HEK293 (cell line): ENCODE results near the gene SLC7A6.

Experiments
- CTCF ChIP-seq: fragments of 450-650 bp; formaldehyde crosslinking; IDR thresholded peaks from 2 replicates; pipeline ENCODE4 v1.5.1; 2016; ENCODE audit warnings: missing biosample characterization, missing genetic modification characterization
- ZBTB1 ChIP-seq: fragments of 450-650 bp; formaldehyde crosslinking; IDR thresholded peaks from 2 replicates; pipeline ENCODE4 v1.5.1; 2016; ENCODE audit warnings: missing biosample characterization, missing genetic modification characterization
- ZBTB11 ChIP-seq: fragments of 450-650 bp; formaldehyde crosslinking; conservative IDR thresholded peaks from 2 replicates; pipeline ENCODE4 v1.5.1; 2016; ENCODE audit warnings: low read depth, missing biosample characterization, missing genetic modification characterization
- ZBTB26 ChIP-seq: fragments of 450-650 bp; formaldehyde crosslinking; optimal IDR thresholded peaks from 2 replicates; pipeline ENCODE3; 2016; ENCODE audit warnings: missing biosample characterization, mild to moderate bottlenecking, missing genetic modification characterization
- ZNF140 ChIP-seq: fragments of 450-650 bp; formaldehyde crosslinking; IDR thresholded peaks from 2 replicates; pipeline ENCODE4 v1.5.1; 2016; ENCODE audit warnings: missing biosample characterization, missing genetic modification characterization
- ZNF354C ChIP-seq: fragments of 450-650 bp; formaldehyde crosslinking; IDR thresholded peaks from 2 replicates; pipeline ENCODE4 v1.5.1; 2016; ENCODE audit warnings: missing biosample characterization, missing genetic modification characterization, low read depth, borderline replicate concordance
- ZNF623 ChIP-seq: fragments of 450-650 bp; formaldehyde crosslinking; IDR thresholded peaks from 2 replicates; pipeline ENCODE4 v1.5.1; 2016; ENCODE audit warnings: missing biosample characterization, missing genetic modification characterization
- ZNF704 ChIP-seq: fragments of 450-650 bp; formaldehyde crosslinking; IDR thresholded peaks from 2 replicates; pipeline ENCODE4 v1.5.1; 2016; ENCODE audit warnings: missing biosample characterization, missing genetic modification characterization

DNA sequence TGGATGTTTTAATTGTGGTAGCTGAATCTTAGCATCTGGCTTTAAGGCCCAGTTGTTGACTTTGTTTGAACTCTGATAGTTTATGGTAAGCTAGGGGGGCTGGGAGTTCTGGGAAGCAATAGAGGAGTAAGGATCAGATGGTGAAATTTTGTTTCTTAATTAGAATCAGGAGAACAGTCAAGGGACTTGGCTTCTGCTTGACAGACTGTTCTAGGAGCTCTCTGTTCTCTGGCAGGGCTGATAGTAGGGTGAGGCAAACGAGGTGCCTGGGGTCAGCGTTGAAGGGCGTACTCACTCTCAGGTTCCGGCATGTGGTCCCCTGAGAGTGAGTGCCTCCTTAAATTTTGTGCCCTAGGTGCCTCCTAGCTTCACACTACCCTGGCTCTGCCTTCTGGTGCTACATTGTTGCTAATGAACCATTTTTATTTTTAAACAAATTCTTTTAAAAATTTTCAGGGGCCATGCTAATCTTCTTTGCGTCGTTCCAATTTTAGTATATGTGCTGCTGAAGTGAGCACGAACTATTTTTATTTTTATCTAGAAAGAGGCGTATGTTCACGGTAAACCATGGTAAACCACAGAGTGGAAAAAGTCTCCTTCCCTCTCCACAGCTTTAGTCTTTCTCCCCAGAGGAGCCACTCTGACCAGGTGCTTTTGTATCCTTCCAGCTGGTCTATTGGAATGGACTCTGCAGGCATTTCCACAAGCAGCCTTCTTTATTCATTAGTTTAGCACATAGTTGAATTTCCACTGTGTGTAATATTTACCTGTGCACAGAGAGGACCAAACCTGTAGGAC lies 19.7 kb downstream of the SLC7A6 start:
- TF ChIP-seq ZNF623, result no peak
- TF ChIP-seq CTCF (tag by site-specific recombination), result no peak
- TF ChIP-seq ZBTB26 (tag by site-specific recombination), result no peak
- no peak for TF ChIP-seq ZBTB1 (tag by site-specific recombination)
- no peak for TF ChIP-seq ZNF704
- no peak for TF ChIP-seq ZBTB11 (tag by site-specific recombination)
- TF ChIP-seq ZNF354C (tag by site-specific recombination), result no peak
- TF ChIP-seq ZNF140 (tag by site-specific recombination), result no peak
